LNCaP clone FGC (cell line): ENCODE results near the gene MTUS2.

ENCODE experiments used
- DNase-seq: peaks from one replicate; pipeline ENCODE4 v3.0.0-alpha.2; 2011; ENCODE audit warnings: low read depth
- H3K4me3 ChIP-seq: 2 replicates; pipeline ENCODE4 v1.5.1; 2011; ENCODE audit warnings: mild to moderate bottlenecking, low read depth, low read length, control low read depth
- CTCF ChIP-seq: IDR thresholded peaks from 2 replicates; pipeline ENCODE4 v1.5.1; 2012; ENCODE audit warnings: mild to moderate bottlenecking; ENCODE audit not compliant: control insufficient read depth, insufficient read depth; ENCODE audit errors: extremely low read depth

The MTUS2 gene

DNA sequence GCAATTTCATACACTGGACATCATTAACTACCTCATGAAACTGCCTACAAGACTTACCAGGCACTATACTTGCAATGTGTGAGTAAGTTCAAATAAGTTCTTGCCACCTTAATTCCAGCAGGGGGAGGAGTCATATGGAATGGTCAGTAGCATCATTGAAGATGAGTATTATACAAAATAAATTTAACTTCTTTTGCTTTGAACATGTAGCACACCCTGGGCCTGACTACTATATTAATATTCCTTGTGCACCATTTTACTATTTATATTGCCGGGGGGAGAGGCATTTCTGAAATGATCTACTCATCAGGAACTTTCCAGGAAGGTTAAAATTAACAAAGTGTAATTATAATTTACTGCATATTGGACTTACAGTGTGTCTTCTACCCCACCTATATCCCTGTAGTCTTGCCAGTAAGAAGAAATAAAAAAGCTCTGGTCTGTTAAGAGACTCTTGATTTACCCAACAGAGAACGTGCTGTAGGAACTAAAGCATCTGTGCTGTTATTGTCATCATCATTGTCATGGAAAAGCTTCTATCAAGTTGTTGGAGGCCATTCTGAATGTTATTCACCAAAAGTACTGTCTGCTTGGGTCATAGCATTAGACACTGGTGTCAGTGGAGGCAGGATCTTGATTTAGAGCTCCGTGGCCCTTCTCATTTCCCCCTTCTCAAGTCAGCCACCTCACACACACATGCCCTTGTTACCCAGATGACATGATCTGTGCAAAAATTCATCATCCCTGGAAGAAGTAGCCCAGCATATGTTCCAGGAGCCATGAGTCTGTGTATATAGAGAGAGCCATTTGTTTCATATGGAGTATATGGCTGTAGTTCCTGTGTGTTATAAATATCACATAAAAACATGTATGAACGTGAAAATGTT, 147.1 kb downstream of the MTUS2 start:
- DNase-seq, result no peak
- H3K4me3 ChIP-seq, result no peak overlapping the region
- TF ChIP-seq CTCF, result no peak

DNA sequence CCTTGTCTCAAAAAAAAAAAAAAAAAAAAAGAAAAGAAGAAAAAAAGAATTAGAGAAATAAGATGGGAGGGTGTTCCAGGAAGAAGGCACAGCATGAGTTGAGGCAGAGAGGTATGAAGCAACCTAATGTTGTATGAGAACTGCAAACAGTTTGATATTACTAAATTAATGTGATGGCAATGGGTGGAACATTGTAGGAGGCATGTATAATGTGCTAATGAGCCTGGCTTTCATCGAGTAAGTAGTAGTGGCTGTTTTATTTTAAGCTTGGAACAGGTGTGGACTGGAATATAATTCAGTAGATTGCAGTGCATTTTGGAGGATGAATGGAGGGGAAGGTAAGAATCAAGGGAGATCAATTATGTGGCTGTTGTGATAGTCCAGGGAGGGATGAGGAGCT, 156.1 kb downstream of the MTUS2 start:
- DNase-seq, result no peak
- no peak overlapping the region for H3K4me3 ChIP-seq
- TF ChIP-seq CTCF, result no peak

DNA sequence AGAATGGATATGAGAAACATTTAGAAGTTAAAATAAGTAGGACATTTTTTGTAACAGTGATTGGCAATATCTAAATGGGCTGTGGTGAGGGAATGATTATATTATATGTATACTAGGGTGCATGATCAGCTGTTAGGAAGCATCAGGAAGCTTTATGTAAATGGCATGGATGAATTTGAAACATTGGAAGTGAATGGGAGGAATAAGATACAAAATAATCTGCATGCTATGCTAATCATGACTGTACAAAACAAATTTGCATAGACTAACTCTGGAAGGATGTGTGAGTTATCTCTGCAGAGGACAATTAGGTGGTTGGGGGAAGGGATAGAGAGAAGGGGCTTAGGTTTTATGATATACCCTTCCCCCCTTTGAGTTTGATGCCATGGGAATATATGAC, 156.5 kb downstream of the MTUS2 start:
- H3K4me3 ChIP-seq, result no peak overlapping the region
- no peak for DNase-seq
- no peak for TF ChIP-seq CTCF

DNA sequence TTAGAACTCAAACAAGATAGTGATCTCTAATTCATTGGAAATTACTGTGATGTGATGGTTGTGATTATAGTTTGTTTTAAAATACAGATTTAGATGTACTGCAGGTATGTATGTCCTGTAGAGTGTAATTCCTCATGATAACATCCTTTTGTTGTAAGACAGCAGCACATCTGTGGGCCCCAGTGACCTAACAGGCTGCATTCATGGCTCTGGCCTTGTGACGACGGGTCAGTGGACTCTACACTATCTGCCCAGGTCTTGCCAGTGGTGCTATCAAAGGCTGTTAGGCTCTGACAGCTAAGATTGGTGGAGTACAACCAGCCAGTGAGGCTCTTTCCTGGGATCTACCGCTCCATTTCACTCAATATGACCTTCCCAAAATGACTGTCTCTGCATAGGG, 158.4 kb downstream of the MTUS2 start:
- no peak overlapping the region for H3K4me3 ChIP-seq
- no peak for DNase-seq
- no peak for TF ChIP-seq CTCF

- TF ChIP-seq CTCF, result no peak
- DNase-seq, result no peak
- no peak overlapping the region for H3K4me3 ChIP-seq
These were observed 161.4 kb downstream of the MTUS2 start for GRCh38 chr13:28981530-28981929.

DNA sequence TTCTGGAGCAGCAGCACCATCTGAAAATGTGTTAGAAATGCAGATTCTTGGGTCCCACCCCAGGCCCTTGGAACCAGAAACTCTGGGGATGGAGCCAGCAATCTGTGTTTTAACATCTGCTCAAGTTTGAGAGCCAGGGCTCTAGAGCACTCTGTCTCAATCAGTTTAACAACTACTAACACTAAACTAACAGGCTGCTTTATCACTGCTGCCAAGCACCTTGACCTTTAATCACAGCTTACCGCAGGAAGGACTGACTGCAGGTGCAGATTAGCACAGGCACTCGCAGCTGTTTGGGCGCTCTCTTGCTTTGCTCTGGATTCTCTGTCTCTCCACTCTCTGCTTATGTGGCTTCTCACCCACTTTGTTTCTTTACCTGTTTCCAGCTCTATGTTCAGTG, 163.5 kb downstream of the MTUS2 start:
- H3K4me3 ChIP-seq, result no peak overlapping the region
- no peak for TF ChIP-seq CTCF
- DNase-seq, result no peak

DNA sequence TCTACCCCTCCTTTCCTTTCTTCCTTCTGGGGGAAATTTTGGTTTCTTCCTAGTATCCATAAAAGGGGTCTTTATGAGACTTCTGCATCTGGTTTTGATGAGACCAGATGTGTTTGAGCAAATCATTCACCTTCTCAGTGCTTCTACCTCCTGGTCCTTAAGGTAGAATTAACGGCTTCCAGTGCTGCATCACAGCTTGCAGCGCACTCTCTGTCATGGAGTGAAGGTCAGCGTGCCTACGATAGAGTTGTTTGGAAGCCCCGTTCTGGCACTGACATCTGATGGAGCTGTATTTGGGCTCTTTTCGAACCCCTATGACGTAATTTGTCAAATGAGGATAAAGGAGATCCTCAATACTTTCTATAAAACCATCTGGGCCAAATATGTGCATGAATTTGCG, 164.2 kb downstream of the MTUS2 start:
- TF ChIP-seq CTCF, result no peak
- no peak overlapping the region for H3K4me3 ChIP-seq
- DNase-seq, result no peak
